GM18508 (cell line): Measurements from ENCODE around the gene DSCAML1.

Source experiments
- ATAC-seq: cut with Tn5 transposase; IDR thresholded peaks from one replicate; pipeline ENCODE4 v1.9.1; 2021; ENCODE audit warnings: moderate number of reproducible peaks; ENCODE audit not compliant: insufficient read depth, unreplicated experiment

Gene DSCAML1

GRCh38 chr11:117796872-117797529 is at the start of gene DSCAML1:
Gene DSCAML1, minus strand, starts transcription at chr11:117797216. Its CDS starts 137 bp downstream, at chr11:117797079.
- no peak for ATAC-seq

GRCh38 chr11:117843666-117844484 is 46.9 kb upstream of the DSCAML1 start:
- ATAC-seq, result no peak

GRCh38 chr11:117842131-117842941 is 45.3 kb upstream of the DSCAML1 start:
- ATAC-seq, result no peak

GRCh38 chr11:117841551-117842031 is 44.6 kb upstream of the DSCAML1 start:
- ATAC-seq, result no peak

- no peak for ATAC-seq
Measured at GRCh38 chr11:117840881-117841550, 44.0 kb upstream of the DSCAML1 start.

- ATAC-seq, result no peak
Measured at GRCh38 chr11:117839936-117840813, 43.2 kb upstream of the DSCAML1 start.

- no peak for ATAC-seq
Measured at GRCh38 chr11:117839380-117839881, 42.4 kb upstream of the DSCAML1 start.

- no peak for ATAC-seq
Measured at GRCh38 chr11:117838901-117839300, 41.9 kb upstream of the DSCAML1 start.

GRCh38 chr11:117837791-117838190 is 40.8 kb upstream of the DSCAML1 start:
- ATAC-seq, result no peak

GRCh38 chr11:117837070-117837776 is 40.2 kb upstream of the DSCAML1 start:
- no peak for ATAC-seq

GRCh38 chr11:117836077-117836960 is 39.3 kb upstream of the DSCAML1 start:
- no peak for ATAC-seq

- no peak for ATAC-seq
Measured at GRCh38 chr11:117835576-117835975, 38.6 kb upstream of the DSCAML1 start.

- no peak for ATAC-seq
Measured at GRCh38 chr11:117834838-117835443, 37.9 kb upstream of the DSCAML1 start.

- no peak for ATAC-seq
Measured at GRCh38 chr11:117834068-117834810, 37.2 kb upstream of the DSCAML1 start.

GRCh38 chr11:117833401-117833891 is 36.4 kb upstream of the DSCAML1 start:
- ATAC-seq, result no peak

- ATAC-seq, result no peak
Measured at GRCh38 chr11:117832511-117832910, 35.5 kb upstream of the DSCAML1 start.
